GM12878 (cell line): ENCODE measurements around the gene PCDHB16. TPM values are rescaled to one million over a fixed set of nuclear protein-coding genes. Genes with fewer than 3 reads are reported as not detected.

Experiments
- ATAC-seq: fragments of 200-7000 bp; cut with Tn5 transposase; 3 replicates; pipeline ENCODE4 v1.9.1; 2020; ENCODE audit warnings: mild to moderate bottlenecking, moderate library complexity
- BruUV-seq: library from RNA; stranded (reverse); fragments of 400-500 nt; replicated peaks from 2 replicates; lab custom pipeline; 2021; lab: Mats Ljungman, UMichigan
- CTCF ChIA-PET: fragments of 300-600 bp; sonication (Branson Sonifier 250); formaldehyde crosslinking; extraction: SDS; loops from one replicate; lab custom pipeline; 2021; ENCODE audit warnings: inconsistent platforms; lab: Yijun Ruan, JAX
- POLR2A ChIA-PET: fragments of 350-600 bp; formaldehyde crosslinking; extraction: SDS; loops from one replicate; lab custom pipeline; 2021; ENCODE audit warnings: inconsistent platforms; lab: Charles Lee
- RAD21 ChIA-PET: fragments of 300-600 bp; sonication (Branson Sonifier 250); formaldehyde crosslinking; loops from one replicate; lab custom pipeline; 2023; ENCODE audit warnings: antibody characterized with exemption; ENCODE audit not compliant: unreplicated experiment; lab: Charles Lee
- SMC1A ChIA-PET: fragments of 300-600 bp; sonication (Branson Sonifier 250); formaldehyde crosslinking; loops from one replicate; lab custom pipeline; 2023; ENCODE audit not compliant: unreplicated experiment, uncharacterized antibody; lab: Charles Lee
- DNase-seq: peaks from one replicate; pipeline ENCODE4 v3.0.0-alpha.2; 2011; ENCODE audit warnings: low read depth, low spot score
- FAIRE-seq: peaks from 3 replicates; lab custom pipeline; 2011; peaks lifted over from hg19 to GRCh38; lab: Jason Lieb, UNC
- H2AFZ ChIP-seq: 2 replicates; pipeline ENCODE4 v1.6.0; 2011; ENCODE audit warnings: low read depth, low read length, control low read depth; ENCODE audit not compliant: control insufficient read depth
- H3K27ac ChIP-seq: 2 replicates; pipeline ENCODE4 v1.5.1; 2011; ENCODE audit warnings: control low read depth; ENCODE audit not compliant: control insufficient read depth, insufficient read depth
- H3K27me3 ChIP-seq, 2 experiments: replicated peaks in 1 of 2; 2 replicates each; pipeline versions ENCODE4 v1.6.0 to v1.6.1; 2011; ENCODE audit warnings: low read length in 1 of 2; ENCODE audit not compliant: control insufficient read depth in 2 of 2, insufficient read depth in 2 of 2
- H3K36me3 ChIP-seq, 2 experiments: 2 replicates each; pipeline ENCODE4 v1.5.1; 2011; ENCODE audit warnings: low read length in 1 of 2; ENCODE audit not compliant: control insufficient read depth in 2 of 2, insufficient read depth in 2 of 2
- H3K4me1 ChIP-seq: 2 replicates; pipeline ENCODE4 v1.6.1; 2011; ENCODE audit warnings: mild to moderate bottlenecking, low read length, moderate library complexity, mixed read lengths; ENCODE audit not compliant: control insufficient read depth, insufficient read depth
- H3K4me2 ChIP-seq: 2 replicates; pipeline ENCODE4 v1.6.0; 2011; ENCODE audit warnings: control low read depth; ENCODE audit not compliant: control insufficient read depth, insufficient read depth
- H3K4me3 ChIP-seq: fragments of 200-600 bp; sonication (generic); 2 replicates; pipeline ENCODE4 v1.5.1; 2016
- H3K79me2 ChIP-seq: 2 replicates; pipeline ENCODE4 v1.6.0; 2011; ENCODE audit warnings: low read length; ENCODE audit not compliant: control insufficient read depth, insufficient read depth
- H3K9ac ChIP-seq: 2 replicates; pipeline ENCODE4 v1.8.0; 2011; ENCODE audit warnings: low read length, control low read depth, mixed read lengths; ENCODE audit not compliant: control insufficient read depth, insufficient read depth
- H3K9me3 ChIP-seq: replicated peaks from 3 replicates; pipeline ENCODE4 v1.5.1; 2011; ENCODE audit warnings: mild to moderate bottlenecking, low read length; ENCODE audit not compliant: control insufficient read depth, insufficient read depth
- H4K20me1 ChIP-seq: 2 replicates; pipeline ENCODE4 v1.6.0; 2011; ENCODE audit not compliant: control insufficient read depth, insufficient read depth
- ATF2 ChIP-seq: IDR thresholded peaks from 2 replicates; pipeline ENCODE4 v1.6.1; 2012; ENCODE audit warnings: low read length, inconsistent platforms
- BCL11A ChIP-seq: IDR thresholded peaks from 2 replicates; pipeline ENCODE4 v1.6.1; 2011; ENCODE audit warnings: low read depth, low read length
- CTCF ChIP-seq, 3 experiments: IDR thresholded peaks in 2 of 3; conservative IDR thresholded peaks in 1 of 3; 2 replicates each; pipeline ENCODE4 v1.5.1; 2011; ENCODE audit warnings: low read depth in 3 of 3, low read length in 3 of 3, mild to moderate bottlenecking in 3 of 3, control low read depth in 2 of 3, moderate library complexity in 2 of 3, inconsistent platforms in 1 of 3, mixed read lengths in 1 of 3; ENCODE audit not compliant: control insufficient read depth in 2 of 3, insufficient read depth in 1 of 3; ENCODE audit errors: extremely low read depth in 1 of 3
- EZH2 ChIP-seq: IDR thresholded peaks from 2 replicates; pipeline ENCODE4 v1.6.1; 2012; ENCODE audit warnings: low read depth, mild to moderate bottlenecking, control low read depth, inconsistent platforms, low read length, borderline replicate concordance; ENCODE audit not compliant: control insufficient read depth
- FOXK2 ChIP-seq: fragments of 450-650 bp; IDR thresholded peaks from 2 replicates; pipeline ENCODE4 v1.6.1; 2017; ENCODE audit warnings: mild to moderate bottlenecking, moderate library complexity
- HCFC1 ChIP-seq: fragments of 150-350 bp; IDR thresholded peaks from 2 replicates; pipeline ENCODE4 v1.6.1; 2014; ENCODE audit warnings: low read length
- HSF1 ChIP-seq: fragments of 150-350 bp; IDR thresholded peaks from 2 replicates; pipeline ENCODE4 v1.6.1; 2014; ENCODE audit warnings: mild to moderate bottlenecking, low read depth, low read length
- IKZF2 ChIP-seq, 2 experiments: fragments of 450-650 bp; IDR thresholded peaks; 2 replicates each; pipeline ENCODE4 v1.6.1; 2017; ENCODE audit warnings: mild to moderate bottlenecking in 2 of 2, moderate library complexity in 2 of 2
- KDM1A ChIP-seq: fragments of 200-600 bp; sonication (generic); IDR thresholded peaks from 2 replicates; pipeline ENCODE4 v1.6.1; 2016; ENCODE audit warnings: borderline replicate concordance
- MAX ChIP-seq: IDR thresholded peaks from 2 replicates; pipeline ENCODE4 v1.6.1; 2012; ENCODE audit warnings: low read depth, low read length, improper control_type of control experiment
- MXI1 ChIP-seq: fragments of 150-350 bp; IDR thresholded peaks from 2 replicates; pipeline ENCODE4 v1.6.1; 2011; ENCODE audit warnings: low read depth, mild to moderate bottlenecking, inconsistent platforms, low read length, improper control_type of control experiment
- SKIL ChIP-seq: fragments of 450-650 bp; IDR thresholded peaks from 2 replicates; pipeline ENCODE4 v1.6.1; 2017; ENCODE audit warnings: mild to moderate bottlenecking, low read depth, inconsistent platforms; ENCODE audit not compliant: poor library complexity, severe bottlenecking
- ZBTB11 ChIP-seq: fragments of 450-650 bp; formaldehyde crosslinking; IDR thresholded peaks from 2 replicates; pipeline ENCODE4 v1.5.0; 2022; ENCODE audit warnings: mild to moderate bottlenecking, missing genetic modification characterization
- WGBS: methylation state at CpG from one replicate; pipeline ENCODE4 v1.1.6; 2016; ENCODE audit warnings: low lambda C conversion rate; ENCODE audit not compliant: insufficient replicate concordance, insufficient coverage; ENCODE audit errors: missing lambda C conversion rate; 5-methylcytosine and 5-hydroxymethylcytosine counted together
- in situ Hi-C: fragments of 300-500 bp; cut with MboI; formaldehyde crosslinking; loops from 9 replicates; pipeline ENCODE4 v1.14.3; 2018; ENCODE audit warnings: mixed read lengths
- intact Hi-C: fragments of 100-400 bp; cut with micrococcal nuclease; formaldehyde crosslinking; loops from one replicate; pipeline ENCODE4 v1.14.2; 2022; ENCODE audit not compliant: unreplicated experiment
- polyA plus RNA-seq, 11 experiments: library from polyadenylated mRNA; depleted of rRNA in 4 of 11; unstranded in 6 of 11; stranded (reverse) in 5 of 11; fragments of >200 nt; fragmentation: Nextera tagmentation in 4 of 11; fragmentation: Illumina TruSeq in 1 of 11; extraction: Ambion mirVana in 4 of 11; extraction: Trizol in 1 of 11; gene quantifications; 1 replicate in 1 of 11; 2 replicates in 10 of 11; pipeline versions ENCODE4 v1.2.1 to v1.2.3, GENCODE V29; 2011 to 2016; ENCODE audit warnings: inconsistent platforms in 2 of 11, missing spikeins in 2 of 11, low read depth in 1 of 11
- total RNA-seq, 4 experiments: library from RNA; depleted of rRNA in 3 of 4; stranded (reverse); fragments of >200 nt in 3 of 4; fragmentation: Illumina TruSeq in 1 of 4; extraction: Trizol in 1 of 4; gene quantifications; 2 replicates each; pipeline versions ENCODE4 v1.2.1 to v1.2.3, GENCODE V29; 2013 to 2021

PCDHB16 gene
- total and polyA plus RNA-seq, 10 of the 15 experiments (the other 5 are each of a cell fraction or from before 2014, with no cell fraction given), result 0.01 TPM; not detected in 9

GRCh38 chr5:141180313-141180712, 1.9 kb upstream of the PCDHB16 start:
- Histone ChIP-seq H2AFZ (no peak overlapping the region), H3K27ac (no peak overlapping the region), H3K27me3 (no peaks in the 10 kb centered on the region), H3K4me1 (no peaks in the 10 kb centered on the region), H4K20me1 (no peaks in the 10 kb centered on the region), H3K36me3 (no peaks in the 10 kb centered on the region), H3K9me3 (no peaks in the 10 kb centered on the region; the same call in 2 of the 3 replicates), H3K4me2 (no peak overlapping the region), H3K4me3 (no peak overlapping the region), H3K9ac (no peak overlapping the region), H3K79me2 (no peaks in the 10 kb centered on the region)
- POLR2A ChIA-PET, result no interaction called here
- FAIRE-seq (no peak), ATAC-seq (no peak), DNase-seq (no peak)
- CTCF ChIA-PET, result no interaction called here
- WGBS, result 37% methylated on average over 1 of the region's 1 CpG
- in situ Hi-C loops, result no loop called here
- intact Hi-C loops, result loop anchor here (10.0 kb wide), 1 partner anchor 384 kb away; no protein-coding TSS in a partner anchor
- no peak for TF ChIP-seq MXI1
- no peak for TF ChIP-seq CTCF (IDR thresholded peaks at IDR 0.05 in 2 of 3, conservative IDR thresholded peaks at IDR 0.05 in 1 of 3; ENCODE audit: control insufficient read depth in 2 of 3, extremely low read depth in 1 of 3, insufficient read depth in 1 of 3, low read depth in 3 of 3, low read length in 3 of 3)
- TF ChIP-seq ZBTB11, result no peak
- TF ChIP-seq FOXK2, result no peak
- TF ChIP-seq EZH2, result no peak
- no peak for TF ChIP-seq MAX
- no peak for TF ChIP-seq KDM1A
- TF ChIP-seq ATF2, result no peak
- TF ChIP-seq SKIL, result no peak
- TF ChIP-seq IKZF2 (IDR thresholded peaks at IDR 0.05), result no peak
- TF ChIP-seq HCFC1, result no peak
- TF ChIP-seq HSF1, result no peak
- TF ChIP-seq BCL11A, result no peak
- RAD21 ChIA-PET, result no interaction called here
- no TSS peak for BruUV-seq
- SMC1A ChIA-PET, result no interaction called here
